RKO (cell line): Measurements from ENCODE around the gene CCDC154.

ENCODE experiments used
- DNase-seq: peaks from one replicate; pipeline ENCODE4 v3.0.0-alpha.2; 2016; ENCODE audit warnings: low spot score

The CCDC154 gene

GRCh38 chr16:1387331-1387730, 57.0 kb downstream of the CCDC154 start:
- no peak for DNase-seq

- no peak for DNase-seq
These were observed 59.1 kb downstream of the CCDC154 start for GRCh38 chr16:1385232-1385631.
